ENCODE results near the gene PTPN2. TPM values are rescaled to one million over a fixed set of nuclear protein-coding genes. Genes with fewer than 3 reads are reported as not detected.
A peak's percentile ranks its signal among the peaks of the same experiment; 100 is the strongest.

The PTPN2 gene
- total RNA-seq, 1 donor from 2014 or later = 38.5 TPM

GRCh38 chr18:12860530-12860929 is 23.5 kb downstream of the PTPN2 start:
- DNase-seq (ENCODE audit: low read depth) = no peak

DNA sequence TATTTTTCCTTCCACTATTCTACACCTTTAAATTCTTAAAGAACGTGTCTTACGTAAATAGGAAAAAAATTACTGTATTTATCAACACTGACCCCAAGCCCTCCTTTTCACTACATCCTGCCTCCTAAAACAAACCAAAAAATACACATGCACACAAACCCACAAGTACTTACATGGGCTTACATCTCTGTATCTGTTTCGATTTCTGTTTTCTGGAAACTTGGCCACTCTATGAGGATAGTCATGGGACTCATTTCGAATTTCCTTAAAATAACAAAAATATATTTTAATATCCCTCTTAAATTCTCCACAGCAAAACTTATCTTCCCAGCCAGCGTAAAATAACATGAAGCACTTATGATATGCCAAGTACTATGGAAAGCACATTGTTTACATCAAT is 25.0 kb downstream of the PTPN2 start:
- DNase-seq (ENCODE audit: low read depth) = no peak

DNA sequence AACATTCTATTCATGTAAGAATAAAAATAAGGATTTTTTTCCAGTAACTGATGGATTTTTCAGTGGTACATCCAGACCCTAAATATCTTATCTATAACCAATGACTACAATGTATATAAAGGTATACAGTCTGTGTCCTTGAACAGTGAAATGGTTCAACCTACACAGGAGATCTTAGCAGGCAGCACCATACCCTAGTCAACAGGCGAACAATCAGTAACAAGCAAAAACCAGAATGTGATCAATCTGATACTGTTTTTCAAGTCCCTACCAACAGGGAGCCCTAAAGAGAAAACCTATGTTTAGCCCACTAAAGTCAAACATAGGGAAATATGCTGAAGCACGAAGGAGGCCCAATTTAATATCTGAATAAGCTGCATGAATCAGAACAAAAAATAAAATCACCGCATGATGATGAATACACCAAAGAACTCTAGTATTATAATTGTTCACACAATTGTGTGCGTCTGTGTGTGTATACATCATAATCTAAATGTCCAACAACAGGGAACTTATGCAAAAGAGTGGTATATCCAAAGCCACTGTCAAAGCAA is 26.0 kb downstream of the PTPN2 start:
- DNase-seq (ENCODE audit: low read depth) = no peak

GRCh38 chr18:12857215-12857905 is 26.7 kb downstream of the PTPN2 start:
- DNase-seq (ENCODE audit: low read depth) = no peak

- no peak for DNase-seq (ENCODE audit: low read depth)
Measured at GRCh38 chr18:12855916-12856315, 28.1 kb downstream of the PTPN2 start.

DNA sequence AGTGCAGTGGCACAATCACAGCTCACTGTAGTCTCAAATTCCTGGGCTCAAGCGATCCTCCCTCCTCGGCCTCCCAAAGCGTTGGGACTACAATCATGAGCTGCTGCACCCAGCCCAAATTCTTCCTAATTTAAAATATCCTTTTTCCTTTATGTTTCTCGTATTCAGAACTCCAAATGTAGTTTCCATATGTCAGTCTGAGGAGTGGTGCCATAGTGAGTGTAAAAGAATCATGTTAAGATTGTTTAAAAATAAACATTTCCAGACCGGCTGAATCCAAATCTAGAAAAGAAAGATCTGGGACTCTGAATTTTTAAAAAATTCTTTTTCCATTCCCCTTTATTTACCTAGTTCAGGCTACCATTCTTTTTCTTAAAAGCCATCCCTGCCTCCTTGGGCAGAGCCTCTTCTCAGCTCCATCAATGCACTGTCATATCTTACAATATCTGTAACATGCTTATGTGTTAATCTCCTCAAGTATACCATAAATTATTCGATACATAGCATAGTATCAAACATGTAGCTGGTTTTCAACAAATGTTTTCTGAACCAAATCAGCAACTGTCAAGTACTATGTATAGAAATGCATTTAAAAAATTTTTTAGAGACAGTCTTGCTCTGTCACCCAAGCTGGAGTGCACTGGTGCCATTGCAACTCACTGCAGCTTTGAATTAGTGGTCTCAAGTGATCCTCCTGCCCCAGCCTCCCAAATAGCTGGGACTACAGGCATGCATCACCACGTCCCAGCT is 31.3 kb downstream of the PTPN2 start:
- no peak for DNase-seq (ENCODE audit: low read depth)

- DNase-seq (ENCODE audit: low read depth) = peak; percentile 18
Measured at GRCh38 chr18:12851716-12852115, 32.3 kb downstream of the PTPN2 start.

DNA sequence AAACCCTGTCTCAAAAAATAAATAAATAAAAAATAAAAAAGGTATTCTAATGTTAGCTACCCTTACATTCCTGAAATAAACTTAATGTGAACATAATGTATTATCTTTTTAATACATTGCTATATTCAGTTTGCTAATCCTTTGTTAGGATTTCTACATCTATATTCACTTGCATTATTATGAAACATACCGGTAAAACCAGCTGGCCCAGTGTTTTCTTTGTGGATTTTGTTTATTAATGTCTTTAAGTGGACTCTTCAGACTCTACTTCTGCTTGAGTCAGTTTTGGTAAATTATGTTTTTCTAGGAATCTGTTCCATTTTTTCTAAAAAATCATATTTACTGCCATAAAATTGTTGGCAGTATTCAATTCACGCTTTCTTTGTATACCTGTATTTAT is 34.5 kb downstream of the PTPN2 start:
- no peak for DNase-seq (ENCODE audit: low read depth)

- no peak for DNase-seq (ENCODE audit: low read depth)
Measured at GRCh38 chr18:12848405-12848804, 35.6 kb downstream of the PTPN2 start.

GRCh38 chr18:12844391-12844790 is 39.6 kb downstream of the PTPN2 start:
- DNase-seq (ENCODE audit: low read depth) = no peak

DNA sequence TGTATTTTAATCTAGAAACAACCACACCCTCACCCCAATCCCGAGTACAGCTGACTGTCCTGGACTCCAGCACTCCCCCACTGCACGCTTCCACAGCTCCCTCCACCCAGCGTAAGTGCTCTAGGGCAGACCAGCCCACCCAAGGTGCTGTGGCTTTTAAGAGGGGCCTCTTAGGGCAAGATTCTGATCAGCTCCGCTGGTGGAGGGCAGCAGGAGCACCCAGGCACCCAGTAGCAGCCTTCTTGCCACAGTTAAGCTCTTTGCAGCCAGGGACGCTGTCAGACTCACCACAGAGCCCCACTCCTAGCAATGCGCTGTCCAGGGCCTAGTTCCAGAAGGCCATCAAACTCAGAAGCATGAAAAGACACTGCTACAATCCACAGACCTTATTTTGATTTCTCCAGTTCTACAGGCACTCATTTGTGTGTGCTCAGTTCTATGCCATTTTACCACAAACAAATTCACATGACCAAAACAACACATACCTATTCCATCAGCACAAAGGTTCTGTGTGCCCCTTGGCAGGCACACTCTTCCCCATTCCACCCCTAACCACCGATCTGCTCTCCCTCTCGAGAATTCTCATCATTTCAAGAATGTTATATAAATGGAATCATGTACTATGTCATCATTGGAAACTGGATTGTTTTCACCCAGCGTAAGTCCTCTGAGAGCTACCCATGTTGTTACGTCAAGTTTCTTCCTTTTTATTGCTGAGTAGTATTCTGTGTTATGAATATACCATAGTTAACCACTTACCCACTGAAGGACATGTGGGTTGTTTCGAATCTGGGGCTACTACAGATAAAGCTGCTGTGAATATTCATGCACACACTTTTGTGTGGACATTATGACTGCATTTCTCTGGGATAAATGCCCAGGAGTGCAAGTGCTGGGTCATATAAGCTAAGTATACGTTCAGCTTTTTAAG is 40.4 kb downstream of the PTPN2 start:
- peak; percentile 22 for DNase-seq (ENCODE audit: low read depth)

- peak; percentile 22 for DNase-seq (ENCODE audit: low read depth)
Measured at GRCh38 chr18:12842459-12843380, 41.3 kb downstream of the PTPN2 start.

DNA sequence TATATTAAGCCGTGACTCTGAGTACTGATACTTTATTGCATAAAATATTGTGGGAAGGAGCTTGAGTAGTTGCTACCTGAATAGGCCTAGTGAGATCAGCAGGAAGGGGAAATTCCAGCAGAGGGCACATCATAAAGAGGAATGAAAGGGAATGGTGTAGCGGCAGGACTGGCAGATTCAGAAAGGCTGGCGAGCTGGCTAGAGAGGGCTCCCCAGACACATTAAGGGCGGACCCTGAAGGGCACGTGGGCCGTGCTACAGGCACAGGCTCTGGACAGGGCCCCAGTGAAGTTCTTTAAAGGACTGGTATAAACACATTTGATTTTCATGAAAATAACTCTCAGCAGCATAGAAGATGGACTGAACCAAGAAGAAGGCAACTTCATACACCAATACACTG is 43.0 kb downstream of the PTPN2 start:
- no peak for DNase-seq (ENCODE audit: low read depth)

GRCh38 chr18:12840382-12840781 is 43.7 kb downstream of the PTPN2 start:
- no peak for DNase-seq (ENCODE audit: low read depth)

GRCh38 chr18:12839526-12840196 is 44.4 kb downstream of the PTPN2 start:
- no peak for DNase-seq (ENCODE audit: low read depth)

GRCh38 chr18:12839057-12839525 is 44.9 kb downstream of the PTPN2 start:
- DNase-seq (ENCODE audit: low read depth) = no peak

- DNase-seq (ENCODE audit: low read depth) = peak; percentile 51
Measured at GRCh38 chr18:12838178-12838634, 45.8 kb downstream of the PTPN2 start.

DNA sequence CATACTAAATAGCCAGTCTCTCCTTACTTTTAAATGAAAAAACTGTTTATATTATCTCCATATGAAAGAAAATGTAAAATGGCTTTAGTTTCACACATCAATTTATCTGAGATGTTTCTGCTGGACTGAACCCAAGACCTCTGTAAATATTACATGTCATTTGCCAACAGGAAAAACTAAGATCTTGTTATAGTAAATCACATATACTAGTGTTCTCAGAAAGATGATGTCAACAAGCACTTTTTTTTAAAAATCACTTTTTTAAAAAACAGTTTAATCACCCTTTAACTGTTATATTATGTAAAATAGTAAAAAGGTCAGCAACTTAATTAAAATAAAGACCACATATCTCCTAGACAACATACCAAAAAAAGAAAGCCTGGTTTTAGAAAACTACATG is 46.3 kb downstream of the PTPN2 start:
- DNase-seq (ENCODE audit: low read depth) = no peak

DNA sequence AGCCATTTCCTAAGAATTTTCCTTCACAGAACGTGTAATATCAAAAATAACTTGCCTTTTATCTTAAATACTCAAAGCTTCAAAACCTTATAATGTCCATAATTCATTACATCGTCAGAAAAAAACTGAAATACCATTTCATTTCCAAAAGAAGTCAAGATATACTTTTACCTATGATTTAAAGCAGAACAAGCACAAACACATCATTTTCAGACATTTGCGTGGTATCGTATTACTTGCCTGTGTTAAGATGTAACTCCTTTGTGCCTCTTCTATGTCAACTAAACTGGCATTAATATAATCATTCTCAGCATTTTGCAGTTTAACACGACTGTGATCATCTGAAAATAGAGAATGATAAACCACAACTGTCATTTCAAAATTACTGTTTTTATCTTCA is 47.5 kb downstream of the PTPN2 start:
- no peak for DNase-seq (ENCODE audit: low read depth)
